Measurements from ENCODE around the gene CPT1C. TPM values are rescaled to one million over a fixed set of nuclear protein-coding genes. Genes with fewer than 3 reads are reported as not detected.
A peak's percentile ranks its signal among the peaks of the same experiment; 100 is the strongest.

CPT1C gene
- total and polyA plus RNA-seq, 2 of the 8 experiments (the other 6 are each of a cell fraction or from before 2014, with no cell fraction given): 79.6 to 91.8 TPM

- TF ChIP-seq CBX5 (IDR thresholded peaks at IDR 0.05; ENCODE audit: low read depth, low read length) (no peak), TAF1 (IDR thresholded peaks at IDR 0.05; ENCODE audit: low read depth, low read length) (peak; percentile 43; the same call in 1 of the 2 replicates), FOSL1 (IDR thresholded peaks at IDR 0.05; ENCODE audit: insufficient read depth, low read depth, low read length) (no peak), JUND (IDR thresholded peaks at IDR 0.05; ENCODE audit: low read length) (no peak; the same call in 1 of the 2 replicates), CTCF (IDR thresholded peaks at IDR 0.05; ENCODE audit: control extremely low read depth in 1 of 3, insufficient read depth in 1 of 3, low read depth in 1 of 3, low read length in 3 of 3) (no peak), TCF12 (IDR thresholded peaks at IDR 0.05; ENCODE audit: low read depth, low read length) (no peak), BACH1 (IDR thresholded peaks at IDR 0.05; ENCODE audit: low read length) (no peak), NANOG (IDR thresholded peaks at IDR 0.05; ENCODE audit: insufficient read depth, low read depth, low read length, poor library complexity, severe bottlenecking) (peak; percentile 32), CTBP2 (IDR thresholded peaks at IDR 0.05; ENCODE audit: borderline replicate concordance, insufficient read depth, insufficient read length, low read length) (no peak), RAD21 (IDR thresholded peaks at IDR 0.05 in 1 of 2, conservative IDR thresholded peaks at IDR 0.05 in 1 of 2; ENCODE audit: low read depth in 2 of 2, low read length in 2 of 2) (no peak), EZH2 (IDR thresholded peaks at IDR 0.05; ENCODE audit: low read depth, low read length, severe bottlenecking) (no peak), SAP30 (IDR thresholded peaks at IDR 0.05; ENCODE audit: insufficient read depth, insufficient replicate concordance, low read length) (peak; percentile 67), MAX (IDR thresholded peaks at IDR 0.05) (no peak), SIX5 (IDR thresholded peaks at IDR 0.05; ENCODE audit: low read depth, low read length) (no peak), RFX5 (IDR thresholded peaks at IDR 0.05; ENCODE audit: borderline replicate concordance, low read depth, low read length) (no peak), KDM1A (IDR thresholded peaks at IDR 0.05; ENCODE audit: borderline replicate concordance, low read length) (no peak), SIN3A (conservative IDR thresholded peaks at IDR 0.05 in 1 of 2, IDR thresholded peaks at IDR 0.05 in 1 of 2; ENCODE audit: low read depth in 1 of 2, low read length in 2 of 2) (peak in 1 of 2 experiments; percentile 48; a peak in 1 of 4 replicates), NRF1 (IDR thresholded peaks at IDR 0.05; ENCODE audit: low read depth, low read length) (peak; percentile 95), CHD1 (IDR thresholded peaks at IDR 0.05; ENCODE audit: low read depth, low read length) (peak; percentile 64; the same call in 1 of the 2 replicates), CEBPB (IDR thresholded peaks at IDR 0.05; ENCODE audit: low read depth, low read length) (no peak)
Measured at GRCh38 chr19:49665351-49666119, 25.4 kb upstream of the CPT1C start, which contains the start of the genes BCL2L12 and IRF3 (continued).

Measured in H1 (cell line).